Calu3 (cell line): Measurements from ENCODE around the gene KRTAP5-5. TPM values are rescaled to one million over a fixed set of nuclear protein-coding genes. Genes with fewer than 3 reads are reported as not detected.
A peak's percentile ranks its signal among the peaks of the same experiment; 100 is the strongest.

Source experiments
- BruUV-seq: library from RNA; stranded (reverse); fragments of 400-500 nt; replicated peaks from 2 replicates; lab custom pipeline; 2021; lab: Mats Ljungman, UMichigan
- CTCF ChIA-PET: fragments of 300-600 bp; sonication (Branson Sonifier 250); formaldehyde crosslinking; loops from one replicate; lab custom pipeline; 2022; ENCODE audit warnings: antibody characterized with exemption; lab: Charles Lee
- DNase-seq: peaks from one replicate; pipeline ENCODE4 v3.0.0; 2022
- H3K27ac Mint-ChIP-seq: one replicate; pipeline ENCODE4 v1.8.0; 2022; ENCODE audit warnings: mixed read lengths; ENCODE audit not compliant: unreplicated experiment
- H3K27me3 Mint-ChIP-seq: one replicate; pipeline ENCODE4 v1.8.0; 2022; ENCODE audit warnings: mixed read lengths; ENCODE audit not compliant: unreplicated experiment
- H3K36me3 Mint-ChIP-seq: one replicate; pipeline ENCODE4 v1.8.0; 2022; ENCODE audit warnings: mild to moderate bottlenecking, moderate library complexity, mixed read lengths; ENCODE audit not compliant: insufficient read depth, unreplicated experiment
- H3K4me1 Mint-ChIP-seq: one replicate; pipeline ENCODE4 v1.8.0; 2022; ENCODE audit warnings: mild to moderate bottlenecking, low read depth, mixed read lengths; ENCODE audit not compliant: unreplicated experiment
- H3K4me3 Mint-ChIP-seq: one replicate; pipeline ENCODE4 v1.8.0; 2022; ENCODE audit warnings: mild to moderate bottlenecking, low read depth, moderate library complexity, mixed read lengths; ENCODE audit not compliant: unreplicated experiment
- H3K9me3 Mint-ChIP-seq: one replicate; pipeline ENCODE4 v1.8.0; 2022; ENCODE audit warnings: low read depth, mixed read lengths; ENCODE audit not compliant: unreplicated experiment
- CTCF ChIP-seq: fragments of 200-600 bp; IDR thresholded peaks from one replicate; pipeline ENCODE4 v1.8.0; 2022; ENCODE audit warnings: antibody characterized with exemption; ENCODE audit not compliant: unreplicated experiment
- intact Hi-C: fragments of 100-400 bp; cut with micrococcal nuclease; formaldehyde crosslinking; loops from one replicate; pipeline ENCODE4 v1.10.0; 2022; ENCODE audit not compliant: unreplicated experiment
- total RNA-seq: library from RNA; stranded (reverse); gene quantifications from 2 replicates; pipeline ENCODE4 v1.2.3, GENCODE V29; 2022

The KRTAP5-5 gene
- total RNA-seq, 1 experiment from 2014 or later: not detected

- Mint-ChIP-seq H3K27me3 (peaks cover 81% of the 10 kb centered on the region), H3K4me3 (no peak overlapping the region), H3K27ac (no peak overlapping the region), H3K4me1 (no peaks in the 10 kb centered on the region), H3K9me3 (no peaks in the 10 kb centered on the region), H3K36me3 (no peaks in the 10 kb centered on the region)
- intact Hi-C loops: no loop called here
- CTCF ChIA-PET: no interaction called here
- no peak for DNase-seq
- BruUV-seq: no TSS peak
- no peak for TF ChIP-seq CTCF
These were observed 5.9 kb upstream of the KRTAP5-5 start for GRCh38 chr11:1623716-1624115.

GRCh38 chr11:1624621-1625020 lies 5.0 kb upstream of the KRTAP5-5 start:
- no peaks in the 10 kb centered on the region for H3K9me3 Mint-ChIP-seq
- H3K4me3 Mint-ChIP-seq: no peak overlapping the region
- no peaks in the 10 kb centered on the region for H3K4me1 Mint-ChIP-seq
- intact Hi-C loops: no loop called here
- H3K27ac Mint-ChIP-seq: no peak overlapping the region
- peaks cover 72% of the 10 kb centered on the region for H3K27me3 Mint-ChIP-seq
- CTCF ChIA-PET: no interaction called here
- no peak for DNase-seq
- no peak for TF ChIP-seq CTCF
- no TSS peak for BruUV-seq
- no peaks in the 10 kb centered on the region for H3K36me3 Mint-ChIP-seq

GRCh38 chr11:1625541-1625940 lies 4.0 kb upstream of the KRTAP5-5 start:
- Mint-ChIP-seq H3K27me3 (peaks cover 70% of the 10 kb centered on the region), H3K4me1 (no peaks in the 10 kb centered on the region), H3K36me3 (no peaks in the 10 kb centered on the region), H3K9me3 (no peaks in the 10 kb centered on the region), H3K4me3 (no peak overlapping the region), H3K27ac (no peak overlapping the region)
- intact Hi-C loops: no loop called here
- CTCF ChIA-PET: no interaction called here
- no peak for TF ChIP-seq CTCF
- DNase-seq: no peak
- BruUV-seq: no TSS peak

GRCh38 chr11:1628506-1629325 lies 859 bp upstream of the KRTAP5-5 start:
- CTCF ChIA-PET: interaction anchor here (0.6 kb wide), 1 partner anchor 158 kb away, joined by 4 read pairs; no protein-coding TSS in a partner anchor
- peaks cover 82% of the 10 kb centered on the region for H3K27me3 Mint-ChIP-seq
- H3K27ac Mint-ChIP-seq: no peak overlapping the region
- no peak overlapping the region for H3K4me3 Mint-ChIP-seq
- no peaks in the 10 kb centered on the region for H3K9me3 Mint-ChIP-seq
- DNase-seq: peak; percentile 79
- BruUV-seq: no TSS peak
- TF ChIP-seq CTCF: peak; percentile 88
- no peaks in the 10 kb centered on the region for H3K4me1 Mint-ChIP-seq
- no peaks in the 10 kb centered on the region for H3K36me3 Mint-ChIP-seq
- intact Hi-C loops: no loop called here
